K562 (cell line): ENCODE results near the gene ATF4. TPM values are rescaled to one million over a fixed set of nuclear protein-coding genes. Genes with fewer than 3 reads are reported as not detected.

Experiments
- ATF3 ChIP-seq, 2 experiments: fragments of 450-650 bp in 1 of 2; sonication (generic) in 1 of 2; formaldehyde crosslinking in 1 of 2; IDR thresholded peaks in 1 of 2; conservative IDR thresholded peaks in 1 of 2; 2 replicates each; pipeline versions ENCODE4 v1.6.1 to v1.8.1; 2016 to 2023; ENCODE audit warnings: mild to moderate bottlenecking in 2 of 2, moderate library complexity in 2 of 2, inconsistent platforms in 1 of 2, missing genetic modification reagents in 1 of 2
- CBX2 ChIP-seq: fragments of 200-600 bp; sonication (generic); IDR thresholded peaks from one replicate; pipeline ENCODE4 v1.6.1; 2012; ENCODE audit warnings: mild to moderate bottlenecking, low read length, inconsistent platforms; ENCODE audit not compliant: insufficient read depth, poor library complexity, severe bottlenecking
- FOSL1 ChIP-seq: fragments of 200-800 bp; sonication (Bioruptor generic); conservative IDR thresholded peaks from 2 replicates; pipeline ENCODE4 v1.6.1; 2016; ENCODE audit warnings: missing genetic modification characterization, missing compliant biosample characterization
- GATA2 ChIP-seq: sonication (generic); formaldehyde crosslinking; IDR thresholded peaks from 2 replicates; pipeline ENCODE4 v1.4.0; 2020; ENCODE audit warnings: mild to moderate bottlenecking, missing genetic modification reagents
- ILK ChIP-seq: fragments of 450-650 bp; IDR thresholded peaks from 2 replicates; pipeline ENCODE4 v1.6.1; 2016; ENCODE audit warnings: missing genetic modification characterization, low read depth, mild to moderate bottlenecking, missing compliant biosample characterization, moderate library complexity, borderline replicate concordance
- KDM1A ChIP-seq, 2 experiments: fragments of 450-650 bp; IDR thresholded peaks; 2 replicates each; pipeline ENCODE4 v1.6.1; 2016; ENCODE audit warnings: mild to moderate bottlenecking in 2 of 2
- MED1 ChIP-seq: sonication (generic); formaldehyde crosslinking; IDR thresholded peaks from 2 replicates; pipeline ENCODE4 v1.8.1; 2023; ENCODE audit warnings: missing genetic modification reagents, borderline replicate concordance
- NFYB ChIP-seq: IDR thresholded peaks from 2 replicates; pipeline ENCODE4 v1.6.1; 2011; ENCODE audit warnings: mild to moderate bottlenecking, moderate library complexity; ENCODE audit not compliant: insufficient read length; ENCODE audit errors: extremely low read depth
- SMARCB1 ChIP-seq: IDR thresholded peaks from 2 replicates; pipeline ENCODE4 v1.6.1; 2011; ENCODE audit warnings: improper control_type of control experiment, low read depth; ENCODE audit not compliant: insufficient read length
- SP1 ChIP-seq: sonication (generic); formaldehyde crosslinking; IDR thresholded peaks from 2 replicates; pipeline ENCODE4 v1.8.1; 2022; ENCODE audit warnings: mild to moderate bottlenecking, missing genetic modification reagents
- STAT5B ChIP-seq: fragments of 250-450 bp; sonication (Bioruptor Pico); IDR thresholded peaks from 2 replicates; pipeline ENCODE4 v1.8.0; 2021; ENCODE audit warnings: mild to moderate bottlenecking, inconsistent platforms
- USF1 ChIP-seq: sonication (generic); formaldehyde crosslinking; IDR thresholded peaks from 2 replicates; pipeline ENCODE4 v1.9.0; 2022; ENCODE audit warnings: mild to moderate bottlenecking, missing genetic modification reagents
- ZBTB33 ChIP-seq: sonication (generic); formaldehyde crosslinking; IDR thresholded peaks from 2 replicates; pipeline ENCODE4 v1.8.1; 2023; ENCODE audit warnings: mild to moderate bottlenecking, missing genetic modification reagents
- ZNF232 ChIP-seq: sonication (generic); formaldehyde crosslinking; IDR thresholded peaks from 2 replicates; pipeline ENCODE4 v1.8.0; 2022; ENCODE audit warnings: mild to moderate bottlenecking, missing genetic modification reagents
- ZNF586 ChIP-seq: fragments of 450-650 bp; formaldehyde crosslinking; conservative IDR thresholded peaks from 2 replicates; pipeline ENCODE4 v1.4.0; 2020; ENCODE audit warnings: mild to moderate bottlenecking, moderate library complexity
- ZNF79 ChIP-seq: fragments of 250-450 bp; sonication (Bioruptor Pico); IDR thresholded peaks from 2 replicates; pipeline ENCODE4 v1.4.0; 2020; ENCODE audit warnings: low read depth, mild to moderate bottlenecking, moderate library complexity
- polyA plus RNA-seq, 8 experiments: library from polyadenylated mRNA; depleted of rRNA in 4 of 8; stranded (reverse) in 5 of 8; unstranded in 3 of 8; fragments of >200 nt; fragmentation: Nextera tagmentation in 2 of 8; fragmentation: Illumina TruSeq in 1 of 8; extraction: Ambion mirVana in 2 of 8; extraction: Trizol in 1 of 8; gene quantifications; 2 replicates each; pipeline versions ENCODE4 v1.2.1 to v1.2.3, GENCODE V29; 2011 to 2014; ENCODE audit warnings: inconsistent platforms in 1 of 8, missing spikeins in 1 of 8
- total RNA-seq, 7 experiments: library from RNA; depleted of rRNA in 6 of 7; stranded (reverse); fragments of >200 nt in 6 of 7; fragmentation: Illumina TruSeq in 2 of 7; extraction: Trizol in 2 of 7; gene quantifications; 2 replicates each; pipeline versions ENCODE4 v1.2.1 to v1.2.3, GENCODE V29; 2011 to 2021; ENCODE audit warnings: low replicate concordance in 1 of 7
- TF ChIP-seq, protein P1 (sequence below): fragments of 450-650 bp; IDR thresholded peaks from 2 replicates; pipeline ENCODE4 v1.7.0; 2016; ENCODE audit warnings: borderline replicate concordance
- TF ChIP-seq, protein P2 (sequence below): fragments of 250-450 bp; sonication (Bioruptor Pico); IDR thresholded peaks from 2 replicates; pipeline ENCODE4 v1.4.0; 2020; ENCODE audit warnings: mild to moderate bottlenecking, moderate library complexity

The ATF4 gene
- total and polyA plus RNA-seq, 9 of the 15 experiments (the other 6 are each of a cell fraction or from before 2014, with no cell fraction given): 93.1 to 723 (median 355) TPM

DNA sequence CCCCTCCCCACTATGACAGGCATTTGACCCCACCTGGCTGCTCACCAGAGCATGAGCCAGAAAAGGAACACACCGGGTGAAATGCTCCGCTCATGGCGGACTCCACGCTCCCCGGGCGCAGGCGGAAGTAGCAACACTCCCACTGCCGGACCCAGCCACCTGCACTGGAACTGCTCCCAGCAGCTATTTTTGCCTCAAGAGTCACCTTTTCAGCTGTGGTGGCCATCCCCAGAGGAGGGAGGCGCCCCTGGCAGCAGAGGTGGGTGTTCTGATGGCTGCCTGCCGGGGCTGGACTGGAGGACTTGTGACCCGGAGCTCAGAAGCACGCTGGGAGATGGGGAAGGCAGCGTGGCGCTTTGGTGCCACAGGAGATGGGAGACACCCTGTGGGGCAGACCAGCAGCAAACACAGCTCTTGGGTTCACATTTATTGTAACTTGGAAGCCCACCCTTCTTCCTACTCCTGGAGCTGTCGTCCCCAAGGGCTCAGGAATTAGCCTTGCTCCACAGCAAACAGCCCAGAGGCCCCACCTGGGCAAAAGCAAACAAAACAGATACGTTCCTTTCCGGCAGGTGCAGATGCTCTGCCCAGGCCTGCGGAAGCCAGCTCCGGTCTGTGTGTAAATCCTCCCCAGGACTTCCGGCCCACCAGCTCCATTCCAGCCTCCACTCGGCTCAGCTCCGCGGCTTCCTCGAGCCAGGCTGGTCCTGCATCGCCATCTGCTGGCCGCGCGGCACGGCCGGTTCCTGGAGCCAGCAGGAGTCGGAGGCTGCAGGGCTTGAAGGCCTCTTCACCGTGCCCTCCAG is 8.5 kb downstream of the ATF4 start (continued):
- TF ChIP-seq USF1 (no peak), STAT5B (CRISPR knock-in tag) (no peak), SP1 (CRISPR knock-in tag) (peak; percentile 89), MED1 (CRISPR knock-in tag) (no peak), ZNF586 (CRISPR knock-in tag) (no peak), KDM1A (IDR thresholded peaks at IDR 0.05) (no peak), ZNF232 (CRISPR knock-in tag) (no peak), ZNF79 (CRISPR knock-in tag) (no peak), ZBTB33 (CRISPR knock-in tag) (peak; percentile 91), NFYB (no peak), FOSL1 (tag) (no peak), ILK (tag) (no peak), SMARCB1 (no peak), CBX2 (no peak), GATA2 (CRISPR knock-in tag) (no peak), ATF3 (IDR thresholded peaks at IDR 0.05) (no peak), ATF3 (CRISPR knock-in tag; conservative IDR thresholded peaks at IDR 0.05) (no peak)
- TF ChIP-seq, protein P1, sequence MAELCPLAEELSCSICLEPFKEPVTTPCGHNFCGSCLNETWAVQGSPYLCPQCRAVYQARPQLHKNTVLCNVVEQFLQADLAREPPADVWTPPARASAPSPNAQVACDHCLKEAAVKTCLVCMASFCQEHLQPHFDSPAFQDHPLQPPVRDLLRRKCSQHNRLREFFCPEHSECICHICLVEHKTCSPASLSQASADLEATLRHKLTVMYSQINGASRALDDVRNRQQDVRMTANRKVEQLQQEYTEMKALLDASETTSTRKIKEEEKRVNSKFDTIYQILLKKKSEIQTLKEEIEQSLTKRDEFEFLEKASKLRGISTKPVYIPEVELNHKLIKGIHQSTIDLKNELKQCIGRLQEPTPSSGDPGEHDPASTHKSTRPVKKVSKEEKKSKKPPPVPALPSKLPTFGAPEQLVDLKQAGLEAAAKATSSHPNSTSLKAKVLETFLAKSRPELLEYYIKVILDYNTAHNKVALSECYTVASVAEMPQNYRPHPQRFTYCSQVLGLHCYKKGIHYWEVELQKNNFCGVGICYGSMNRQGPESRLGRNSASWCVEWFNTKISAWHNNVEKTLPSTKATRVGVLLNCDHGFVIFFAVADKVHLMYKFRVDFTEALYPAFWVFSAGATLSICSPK: no peak
- TF ChIP-seq, protein P2, sequence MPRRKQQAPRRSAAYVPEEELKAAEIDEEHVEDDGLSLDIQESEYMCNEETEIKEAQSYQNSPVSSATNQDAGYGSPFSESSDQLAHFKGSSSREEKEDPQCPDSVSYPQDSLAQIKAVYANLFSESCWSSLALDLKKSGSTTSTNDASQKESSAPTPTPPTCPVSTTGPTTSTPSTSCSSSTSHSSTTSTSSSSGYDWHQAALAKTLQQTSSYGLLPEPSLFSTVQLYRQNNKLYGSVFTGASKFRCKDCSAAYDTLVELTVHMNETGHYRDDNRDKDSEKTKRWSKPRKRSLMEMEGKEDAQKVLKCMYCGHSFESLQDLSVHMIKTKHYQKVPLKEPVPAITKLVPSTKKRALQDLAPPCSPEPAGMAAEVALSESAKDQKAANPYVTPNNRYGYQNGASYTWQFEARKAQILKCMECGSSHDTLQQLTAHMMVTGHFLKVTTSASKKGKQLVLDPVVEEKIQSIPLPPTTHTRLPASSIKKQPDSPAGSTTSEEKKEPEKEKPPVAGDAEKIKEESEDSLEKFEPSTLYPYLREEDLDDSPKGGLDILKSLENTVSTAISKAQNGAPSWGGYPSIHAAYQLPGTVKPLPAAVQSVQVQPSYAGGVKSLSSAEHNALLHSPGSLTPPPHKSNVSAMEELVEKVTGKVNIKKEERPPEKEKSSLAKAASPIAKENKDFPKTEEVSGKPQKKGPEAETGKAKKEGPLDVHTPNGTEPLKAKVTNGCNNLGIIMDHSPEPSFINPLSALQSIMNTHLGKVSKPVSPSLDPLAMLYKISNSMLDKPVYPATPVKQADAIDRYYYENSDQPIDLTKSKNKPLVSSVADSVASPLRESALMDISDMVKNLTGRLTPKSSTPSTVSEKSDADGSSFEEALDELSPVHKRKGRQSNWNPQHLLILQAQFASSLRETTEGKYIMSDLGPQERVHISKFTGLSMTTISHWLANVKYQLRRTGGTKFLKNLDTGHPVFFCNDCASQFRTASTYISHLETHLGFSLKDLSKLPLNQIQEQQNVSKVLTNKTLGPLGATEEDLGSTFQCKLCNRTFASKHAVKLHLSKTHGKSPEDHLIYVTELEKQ (CRISPR knock-in tag): no peak
